ENCODE measurements around the gene SOX11.

- TF ChIP-seq, protein P1, sequence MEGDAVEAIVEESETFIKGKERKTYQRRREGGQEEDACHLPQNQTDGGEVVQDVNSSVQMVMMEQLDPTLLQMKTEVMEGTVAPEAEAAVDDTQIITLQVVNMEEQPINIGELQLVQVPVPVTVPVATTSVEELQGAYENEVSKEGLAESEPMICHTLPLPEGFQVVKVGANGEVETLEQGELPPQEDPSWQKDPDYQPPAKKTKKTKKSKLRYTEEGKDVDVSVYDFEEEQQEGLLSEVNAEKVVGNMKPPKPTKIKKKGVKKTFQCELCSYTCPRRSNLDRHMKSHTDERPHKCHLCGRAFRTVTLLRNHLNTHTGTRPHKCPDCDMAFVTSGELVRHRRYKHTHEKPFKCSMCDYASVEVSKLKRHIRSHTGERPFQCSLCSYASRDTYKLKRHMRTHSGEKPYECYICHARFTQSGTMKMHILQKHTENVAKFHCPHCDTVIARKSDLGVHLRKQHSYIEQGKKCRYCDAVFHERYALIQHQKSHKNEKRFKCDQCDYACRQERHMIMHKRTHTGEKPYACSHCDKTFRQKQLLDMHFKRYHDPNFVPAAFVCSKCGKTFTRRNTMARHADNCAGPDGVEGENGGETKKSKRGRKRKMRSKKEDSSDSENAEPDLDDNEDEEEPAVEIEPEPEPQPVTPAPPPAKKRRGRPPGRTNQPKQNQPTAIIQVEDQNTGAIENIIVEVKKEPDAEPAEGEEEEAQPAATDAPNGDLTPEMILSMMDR (IDR thresholded peaks at IDR 0.05; ENCODE audit: poor library complexity, severe bottlenecking) = no peak
- no peak for TF ChIP-seq POLR2AphosphoS5 (IDR thresholded peaks at IDR 0.05)
- no peak for TF ChIP-seq EP300 (conservative IDR thresholded peaks at IDR 0.05; ENCODE audit: poor library complexity, severe bottlenecking)
- TF ChIP-seq EZH2 (IDR thresholded peaks at IDR 0.05; ENCODE audit: borderline replicate concordance, insufficient read depth, low read length, poor library complexity, severe bottlenecking) = no peak
- TF ChIP-seq RAD21 (conservative IDR thresholded peaks at IDR 0.05) = no peak
These were observed 35.0 kb upstream of the SOX11 start for GRCh38 chr2:5657231-5657630.
